Mononuclear cell (primary cell): ENCODE data around the gene OR52I2. TPM values are rescaled to one million over a fixed set of nuclear protein-coding genes. Genes with fewer than 3 reads are reported as not detected.

Experiments
- H3K27me3 ChIP-seq: 2 replicates; pipeline ENCODE4 v1.6.0; 2011; ENCODE audit warnings: low read length, control low read depth; ENCODE audit not compliant: insufficient read depth
- H3K4me1 ChIP-seq: 2 replicates; pipeline ENCODE4 v1.5.1; 2011; ENCODE audit warnings: mild to moderate bottlenecking, low read length, control low read depth; ENCODE audit not compliant: insufficient read depth
- H3K4me3 ChIP-seq: 2 replicates; pipeline ENCODE4 v1.5.1; 2011; ENCODE audit warnings: mild to moderate bottlenecking, low read length, moderate library complexity
- H3K9me3 ChIP-seq: 2 replicates; pipeline ENCODE4 v1.5.1; 2011; ENCODE audit warnings: low read depth, mild to moderate bottlenecking, control low read depth, low read length
- total RNA-seq: library from RNA; depleted of rRNA; stranded (reverse); fragments of >200 nt; gene quantifications from one replicate; pipeline ENCODE4 v1.2.3, GENCODE V29; 2012

Gene OR52I2
- total RNA-seq, 1 donor: not detected

DNA sequence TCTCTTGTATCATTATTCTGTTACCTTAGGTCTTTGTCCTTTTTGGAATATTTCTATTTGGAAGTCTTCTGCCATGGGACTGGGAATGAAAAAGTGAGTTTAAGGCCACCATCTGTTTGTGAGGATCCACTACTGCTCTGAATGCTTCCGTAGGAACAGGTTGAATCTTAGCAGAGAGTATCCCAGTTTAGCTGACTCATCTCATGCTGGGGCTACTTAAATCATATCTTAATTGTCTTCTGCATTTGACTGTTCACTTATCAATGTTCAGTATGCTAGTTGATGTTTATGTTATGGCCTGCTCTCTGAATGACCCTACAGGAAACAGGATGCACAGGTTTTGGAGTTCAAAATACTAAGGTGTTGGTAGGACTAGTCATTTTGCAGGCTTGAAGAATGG lies 1.4 kb upstream of the OR52I2 start:
- Histone ChIP-seq H3K9me3 (no peaks in the 10 kb centered on the region), H3K27me3 (peaks cover 11% of the 10 kb centered on the region), H3K4me3 (no peak overlapping the region), H3K4me1 (no peaks in the 10 kb centered on the region)

DNA sequence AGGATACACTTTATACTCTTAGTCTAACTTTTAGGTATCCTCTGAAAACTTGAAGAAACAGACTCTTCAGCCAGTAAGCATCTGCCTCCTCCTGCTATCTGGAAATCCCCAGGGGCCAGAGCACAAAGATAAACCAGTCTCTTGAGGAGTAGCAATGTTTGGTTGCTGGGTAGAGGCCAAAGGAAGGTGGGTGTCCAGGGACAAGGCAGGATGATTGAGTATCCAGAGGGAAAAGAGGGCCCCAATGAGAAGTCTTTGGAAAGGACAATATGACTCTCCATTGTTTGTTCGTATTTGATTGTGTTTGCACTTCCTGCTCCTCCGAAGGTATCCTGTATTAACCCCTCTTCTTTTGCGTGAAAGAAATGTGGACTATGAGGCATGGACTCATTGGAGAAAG lies 7.5 kb downstream of the OR52I2 start:
- no peaks in the 10 kb centered on the region for H3K4me1 ChIP-seq
- H3K27me3 ChIP-seq: peaks cover 3% of the 10 kb centered on the region
- no peaks in the 10 kb centered on the region for H3K9me3 ChIP-seq
- no peak overlapping the region for H3K4me3 ChIP-seq

DNA sequence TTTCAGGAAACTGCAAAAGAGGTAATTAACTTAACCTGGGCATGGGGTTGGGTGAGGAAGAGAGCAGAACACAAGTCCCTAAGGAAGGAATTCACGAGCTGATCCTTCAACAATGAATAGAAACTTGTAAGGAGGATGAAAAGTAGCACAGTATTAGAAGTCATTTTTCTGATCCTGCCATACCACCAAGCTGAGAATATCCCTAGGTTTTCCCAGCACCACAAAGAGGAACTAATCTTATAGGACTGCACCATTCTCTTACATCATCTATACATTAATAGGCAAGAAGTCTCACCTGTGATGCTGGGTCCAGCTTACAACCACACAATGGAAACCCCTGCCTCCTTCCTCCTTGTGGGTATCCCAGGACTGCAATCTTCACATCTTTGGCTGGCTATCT lies 12.2 kb downstream of the OR52I2 start, which contains the start of gene OR52I1:
Gene OR52I1, plus strand, starts transcription at position 301 of the 400 bp plus-strand sequence. Its CDS starts 0 bp downstream, at position 301.
- Histone ChIP-seq H3K4me1 (no peaks in the 10 kb centered on the region), H3K27me3 (no peaks in the 10 kb centered on the region), H3K4me3 (no peak within 1 kb of the TSS), H3K9me3 (no peaks in the 10 kb centered on the region)

DNA sequence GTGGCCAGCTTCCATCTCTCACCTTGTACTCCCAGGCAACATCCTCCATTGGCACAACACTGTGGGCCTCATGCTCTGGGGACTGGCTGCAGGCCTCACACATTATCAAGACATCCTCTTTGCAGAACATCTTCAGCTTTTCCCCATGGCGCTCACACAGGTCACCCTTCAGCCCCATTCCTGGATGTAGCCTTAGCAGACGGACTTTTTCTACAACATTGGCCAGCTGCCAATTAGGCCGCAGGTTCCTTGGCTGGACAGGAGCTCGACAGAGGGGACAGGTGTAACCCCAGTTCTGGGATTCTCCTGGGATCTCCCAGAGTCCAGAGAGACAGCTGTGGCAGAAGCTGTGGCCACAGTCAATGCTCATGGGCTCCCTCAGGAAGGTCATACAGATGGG lies 23.5 kb downstream of the OR52I2 start:
- Histone ChIP-seq H3K27me3 (no peaks in the 10 kb centered on the region), H3K4me1 (peaks cover 13% of the 10 kb centered on the region), H3K4me3 (no peak overlapping the region), H3K9me3 (no peaks in the 10 kb centered on the region)

DNA sequence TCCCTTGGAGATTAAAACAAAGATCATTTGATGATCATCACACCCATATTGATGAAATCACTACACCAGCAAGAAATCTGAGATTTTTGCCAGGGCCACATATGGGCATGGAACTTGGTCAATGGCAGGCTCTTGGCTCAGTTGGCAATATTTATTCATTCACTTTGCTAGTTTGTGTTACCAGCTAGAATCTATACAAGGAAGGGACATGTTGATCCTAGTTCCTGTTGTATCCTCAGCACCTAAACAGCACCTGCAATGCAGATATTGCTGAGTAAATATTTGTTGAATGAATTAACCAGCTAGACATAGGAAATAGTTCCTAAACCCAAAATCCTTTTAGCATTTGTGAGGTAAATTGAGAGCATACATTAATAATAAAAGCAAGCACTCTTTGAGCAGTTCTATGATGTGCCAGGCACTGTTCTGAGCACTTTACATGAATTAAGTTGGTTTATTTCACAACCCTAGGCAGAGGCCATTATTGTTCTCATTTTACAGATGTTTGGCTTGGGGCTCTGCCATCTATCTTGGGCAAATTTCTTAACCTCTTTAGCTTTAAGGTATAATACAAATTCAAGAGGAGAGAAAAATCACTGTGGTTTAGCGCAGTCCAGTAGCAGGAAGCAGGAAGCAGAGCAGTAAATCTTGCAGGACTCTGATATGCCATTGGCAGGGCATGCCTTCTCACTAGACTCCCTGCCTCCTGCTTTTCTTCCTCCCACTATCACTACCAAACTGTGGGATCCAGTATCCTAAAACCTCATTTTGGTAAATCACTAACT lies 24.9 kb downstream of the OR52I2 start:
- Histone ChIP-seq H3K4me1 (peaks cover 17% of the 10 kb centered on the region), H3K4me3 (no peak overlapping the region), H3K27me3 (no peaks in the 10 kb centered on the region), H3K9me3 (no peaks in the 10 kb centered on the region)

DNA sequence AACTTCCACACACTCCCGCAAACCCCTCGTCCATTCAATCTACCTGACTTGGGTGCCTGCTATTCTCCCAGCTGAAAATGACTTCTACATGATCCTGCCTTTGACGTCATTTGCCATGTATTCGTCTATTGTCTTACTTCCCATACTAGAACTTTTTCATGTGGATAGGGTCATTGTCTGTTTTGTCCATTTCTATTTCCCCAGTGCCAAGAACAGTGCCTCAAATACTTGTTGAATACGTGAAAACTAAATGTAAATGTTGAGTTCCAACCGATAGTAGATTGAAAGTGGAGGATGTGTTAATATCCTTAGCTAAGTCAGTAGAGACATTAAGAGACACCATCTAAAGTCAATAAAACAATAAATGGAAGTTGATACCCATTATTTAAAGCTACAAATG lies 25.6 kb downstream of the OR52I2 start:
- peaks cover 17% of the 10 kb centered on the region for H3K4me1 ChIP-seq

DNA sequence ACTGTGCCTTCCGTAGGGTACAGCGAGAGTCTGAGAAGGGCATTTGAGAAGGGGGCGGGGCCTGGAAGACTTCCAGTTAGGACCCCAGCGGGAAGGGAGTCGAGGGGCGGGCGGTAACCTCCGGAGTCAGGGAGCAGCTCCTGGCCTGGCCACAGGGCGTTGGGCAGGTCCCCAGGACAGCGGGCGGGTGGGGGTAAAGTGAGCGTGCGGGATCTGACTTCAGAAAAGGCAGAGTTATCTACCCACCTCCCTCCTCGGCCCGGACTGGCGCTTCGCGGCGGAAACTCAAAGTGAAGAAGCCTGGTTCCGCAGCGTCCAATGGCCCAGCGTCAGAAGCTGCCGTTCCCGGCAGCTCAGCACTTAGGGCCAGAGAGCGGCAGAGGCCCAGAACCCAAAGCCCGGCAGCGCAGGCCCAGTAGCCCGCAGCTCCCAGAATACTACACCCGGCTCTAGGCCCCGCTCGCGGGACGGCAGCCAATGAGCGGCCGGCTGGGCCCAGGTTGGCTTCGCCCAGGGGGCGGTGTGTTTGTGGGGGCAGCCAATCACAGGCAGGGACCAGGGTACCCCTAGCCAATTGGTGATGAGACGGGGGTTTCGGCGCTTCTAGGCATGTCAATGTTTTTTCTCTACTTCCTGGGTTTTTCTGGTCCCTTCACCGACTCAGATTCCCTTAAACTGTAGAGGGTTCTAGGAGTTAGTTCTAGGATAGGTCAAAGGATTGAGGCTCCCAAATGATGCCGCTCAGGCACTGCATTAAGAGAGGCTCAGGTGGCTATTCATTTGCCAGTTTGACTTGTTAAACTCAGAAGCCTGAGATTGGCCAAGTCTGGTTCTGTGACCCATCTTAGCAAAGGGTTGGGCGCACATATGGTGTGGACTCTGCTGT lies 26.5 kb downstream of the OR52I2 start, which contains the start of gene TRIM68:
Gene TRIM68, minus strand, starts transcription at position 451 of the 886 bp plus-strand sequence. CDS start 2,727 bp downstream, outside the sequence.
- H3K4me1 ChIP-seq: peaks cover 17% of the 10 kb centered on the region
- H3K27me3 ChIP-seq: no peaks in the 10 kb centered on the region
- H3K9me3 ChIP-seq: no peaks in the 10 kb centered on the region
- H3K4me3 ChIP-seq: peak within 1 kb of the TSS; percentile 65

More for the DNA sequence above, 25.6 kb downstream of the OR52I2 start:
- no peaks in the 10 kb centered on the region for H3K27me3 ChIP-seq
- no peak overlapping the region for H3K4me3 ChIP-seq
- no peaks in the 10 kb centered on the region for H3K9me3 ChIP-seq

DNA sequence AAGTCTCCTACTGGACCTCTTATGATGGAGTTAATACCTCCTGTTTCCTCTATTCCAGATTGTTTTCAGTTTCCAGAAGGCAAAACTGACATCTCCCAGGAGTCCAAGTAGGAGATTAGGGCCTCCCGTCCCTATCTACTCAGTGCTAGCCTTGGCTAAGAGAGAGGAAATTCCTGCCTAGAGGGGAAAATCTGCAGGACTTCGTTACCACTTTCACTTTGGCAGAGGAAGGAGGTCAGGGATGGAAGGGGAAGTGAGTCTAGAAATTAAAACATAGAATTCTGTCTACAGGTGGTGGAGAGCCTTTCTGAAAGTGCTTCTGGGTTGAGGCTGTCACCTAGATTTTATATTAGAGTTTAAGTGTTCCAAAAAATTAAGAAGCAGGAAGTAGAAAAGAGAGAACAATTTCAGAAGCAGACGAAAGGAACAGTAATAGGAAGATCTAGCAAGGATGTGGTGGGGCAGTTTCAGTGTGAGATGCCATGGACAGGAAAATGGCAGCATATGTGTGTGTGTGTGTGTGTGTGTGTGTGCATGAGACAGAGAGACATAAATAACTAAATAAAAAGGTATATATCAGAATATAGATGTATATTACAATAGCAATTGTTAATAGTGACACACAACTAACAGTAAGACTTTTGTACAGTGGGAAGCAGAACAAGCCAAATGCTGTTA lies 28.9 kb downstream of the OR52I2 start:
- H3K4me1 ChIP-seq: peaks cover 17% of the 10 kb centered on the region
- no peaks in the 10 kb centered on the region for H3K27me3 ChIP-seq
- no peak overlapping the region for H3K4me3 ChIP-seq
- H3K9me3 ChIP-seq: no peaks in the 10 kb centered on the region

DNA sequence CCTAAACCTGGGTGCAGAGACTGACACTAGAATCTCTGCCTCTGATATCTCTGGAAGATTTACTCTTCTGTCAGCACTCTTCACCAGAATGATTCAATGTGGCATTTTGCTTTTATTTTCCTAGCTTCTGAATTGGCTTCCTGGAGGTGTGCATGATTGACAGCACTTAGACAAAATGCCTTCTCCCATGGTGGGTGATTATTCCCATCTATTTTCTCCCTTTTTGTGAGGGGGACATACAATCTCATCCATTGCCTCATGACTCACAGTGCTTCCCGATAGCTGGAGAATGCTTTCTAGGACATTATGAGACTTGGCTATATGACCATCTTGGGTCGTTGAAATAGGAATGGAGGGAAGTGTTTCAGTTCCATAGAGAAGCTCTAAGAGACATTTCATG lies 30.4 kb downstream of the OR52I2 start:
- peaks cover 2% of the 10 kb centered on the region for H3K27me3 ChIP-seq
- no peak overlapping the region for H3K4me3 ChIP-seq
- peaks cover 12% of the 10 kb centered on the region for H3K4me1 ChIP-seq
- no peaks in the 10 kb centered on the region for H3K9me3 ChIP-seq

DNA sequence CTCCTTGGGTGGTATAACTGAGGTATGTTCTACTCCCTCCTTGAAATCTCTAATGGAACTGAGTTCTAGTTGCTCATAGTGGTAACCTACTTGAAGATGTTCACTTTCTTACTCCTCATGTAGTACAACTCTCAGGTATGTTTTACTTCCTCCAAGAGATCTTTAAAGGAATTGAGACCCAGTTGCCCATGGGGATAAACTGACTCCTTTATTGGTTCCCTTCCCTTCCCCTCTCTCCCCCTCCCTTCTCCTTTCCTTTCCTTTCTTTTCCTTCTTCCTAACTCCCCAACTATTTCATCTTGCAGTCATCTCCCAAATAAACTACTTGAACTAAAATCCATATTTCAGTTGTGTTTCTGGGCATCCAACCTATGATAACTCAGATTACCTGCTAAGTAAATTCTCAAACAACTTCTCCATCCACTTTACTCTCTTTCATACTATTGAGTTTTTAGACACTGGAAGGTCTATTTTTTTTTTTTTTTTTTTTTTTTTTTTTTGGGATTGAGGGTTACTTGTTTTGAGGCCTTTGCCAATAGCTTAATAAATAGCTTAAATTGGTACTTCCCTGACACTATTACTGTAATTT lies 34.4 kb downstream of the OR52I2 start:
- H3K4me3 ChIP-seq: no peak overlapping the region
- no peaks in the 10 kb centered on the region for H3K4me1 ChIP-seq
- no peaks in the 10 kb centered on the region for H3K9me3 ChIP-seq
- peaks cover 12% of the 10 kb centered on the region for H3K27me3 ChIP-seq

DNA sequence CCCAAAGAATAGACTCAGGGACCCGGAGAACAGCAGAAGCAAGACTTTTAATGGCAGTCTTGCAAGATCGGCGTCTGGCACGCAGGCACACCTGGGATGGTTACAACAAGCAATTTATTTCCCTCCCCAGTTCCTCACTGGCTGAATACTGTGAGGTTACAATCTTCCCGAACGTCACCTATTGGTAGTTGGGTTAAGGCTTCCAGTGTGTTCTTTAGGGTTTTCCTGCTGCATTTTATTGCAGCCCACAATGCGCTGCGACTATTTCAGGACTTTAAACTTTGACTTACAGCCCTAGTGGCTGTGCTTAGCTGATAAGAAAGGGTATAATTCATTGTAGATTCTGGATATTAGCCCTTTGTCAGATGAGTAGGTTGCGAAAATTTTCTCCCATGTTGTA lies 38.0 kb downstream of the OR52I2 start:
- Histone ChIP-seq H3K9me3 (no peaks in the 10 kb centered on the region), H3K4me1 (no peaks in the 10 kb centered on the region), H3K4me3 (no peak overlapping the region), H3K27me3 (peaks cover 14% of the 10 kb centered on the region)

DNA sequence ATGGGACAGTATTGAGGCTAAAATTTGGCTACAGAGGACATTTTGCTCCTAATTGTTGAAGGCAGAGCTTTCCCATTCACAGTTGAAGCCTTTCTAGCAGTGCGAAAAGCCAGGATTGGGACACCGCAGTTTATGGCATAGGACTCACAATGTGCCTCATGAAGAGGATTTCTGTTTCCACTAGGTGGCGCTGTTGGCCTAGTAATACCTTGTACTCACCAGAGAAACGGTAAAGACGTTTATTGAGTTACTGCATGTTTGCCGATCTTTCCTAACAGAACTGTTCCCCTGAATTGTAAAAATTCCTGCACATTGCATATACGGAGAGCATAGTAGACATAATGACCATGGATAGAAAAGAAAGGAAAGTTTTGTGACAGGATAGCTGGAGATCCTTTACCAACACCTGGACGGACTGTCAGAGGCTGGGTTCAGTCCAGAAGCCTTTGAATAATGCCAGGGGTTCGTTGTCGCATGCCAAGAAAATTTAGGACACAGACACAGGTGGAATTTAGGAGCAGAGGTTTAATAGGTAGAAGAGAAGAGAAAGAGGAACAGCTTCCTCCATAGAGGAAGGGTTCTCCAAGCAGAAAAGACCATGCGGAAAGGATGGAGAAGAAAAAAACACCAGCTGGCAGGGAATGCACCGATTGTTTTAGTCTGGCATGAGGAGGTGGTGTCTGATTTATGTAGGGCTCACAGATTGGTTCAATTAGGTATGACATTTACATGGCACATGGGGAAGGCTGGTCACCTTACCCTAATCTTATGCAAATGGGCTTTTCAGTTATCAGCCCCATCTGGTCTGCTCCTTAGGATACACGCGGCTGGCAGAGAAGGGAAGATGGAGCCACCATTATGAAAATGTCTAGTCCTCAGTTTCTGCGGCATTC lies 44.9 kb downstream of the OR52I2 start:
- Histone ChIP-seq H3K4me3 (no peak overlapping the region), H3K27me3 (peaks cover 2% of the 10 kb centered on the region), H3K9me3 (peaks cover 5% of the 10 kb centered on the region), H3K4me1 (no peaks in the 10 kb centered on the region)

DNA sequence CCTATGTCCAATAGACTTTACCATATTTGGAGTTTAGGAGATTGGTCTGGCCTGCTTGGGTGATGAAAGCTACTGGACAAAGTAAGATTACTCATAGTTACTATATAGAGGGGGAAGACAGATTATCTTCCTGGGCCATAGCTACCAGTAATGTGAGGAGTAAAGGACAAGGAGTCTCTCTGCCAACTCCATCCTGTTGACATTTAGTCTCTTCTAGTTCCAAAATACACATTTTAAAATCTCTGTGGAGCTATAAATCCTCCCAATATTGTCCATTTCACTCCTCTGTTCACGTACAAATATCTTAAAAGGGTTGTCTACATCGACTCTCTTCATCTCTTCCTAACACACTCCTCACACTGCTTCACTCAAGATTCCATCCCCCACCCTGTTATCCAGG lies 54.6 kb downstream of the OR52I2 start:
- no peak overlapping the region for H3K4me3 ChIP-seq
- no peaks in the 10 kb centered on the region for H3K4me1 ChIP-seq
- H3K27me3 ChIP-seq: peaks cover 3% of the 10 kb centered on the region
- no peaks in the 10 kb centered on the region for H3K9me3 ChIP-seq
